IMR-90 (cell line): Measurements from ENCODE around the gene MERTK. TPM values are rescaled to one million over a fixed set of nuclear protein-coding genes. Genes with fewer than 3 reads are reported as not detected.

Source experiments
- ATAC-seq: fragments of 200-7000 bp; cut with Tn5 transposase; 2 replicates; pipeline ENCODE4 v1.9.1; 2020; ENCODE audit warnings: low read depth, mild to moderate bottlenecking, moderate library complexity
- BruUV-seq: library from RNA; stranded (reverse); fragments of 400-500 nt; replicated peaks from 2 replicates; lab custom pipeline; 2021; lab: Mats Ljungman, UMichigan
- CTCF ChIA-PET: fragments of 300-600 bp; formaldehyde crosslinking; extraction: SDS; loops from one replicate; lab custom pipeline; 2021; ENCODE audit warnings: antibody characterized with exemption; lab: Yijun Ruan, JAX
- POLR2A ChIA-PET: fragments of 300-600 bp; sonication (Branson Sonifier 250); formaldehyde crosslinking; loops from one replicate; lab custom pipeline; 2022; ENCODE audit warnings: antibody characterized with exemption; ENCODE audit not compliant: unreplicated experiment; lab: Charles Lee
- DNase-seq: peaks from one replicate; pipeline ENCODE4 v3.0.0; 2013
- H2AFZ ChIP-seq: replicated peaks from 2 replicates; pipeline ENCODE3; 2013; ENCODE audit warnings: low read length, mild to moderate bottlenecking; ENCODE audit not compliant: poor library complexity
- H2AK5ac ChIP-seq: 2 replicates; pipeline ENCODE4 v1.6.1; 2013; ENCODE audit warnings: low read depth, low read length, inconsistent platforms
- H2AK9ac ChIP-seq: replicated peaks from 2 replicates; pipeline ENCODE3; 2013; ENCODE audit warnings: mild to moderate bottlenecking, low read depth, low read length, moderate library complexity; ENCODE audit not compliant: poor library complexity
- H2BK120ac ChIP-seq: 2 replicates; pipeline ENCODE4 v1.6.1; 2013; ENCODE audit warnings: low read depth, low read length, inconsistent platforms
- H2BK15ac ChIP-seq: 3 replicates; pipeline ENCODE4 v1.6.1; 2013; ENCODE audit warnings: low read depth, low read length, inconsistent platforms
- H2BK20ac ChIP-seq: 2 replicates; pipeline ENCODE4 v1.6.1; 2013; ENCODE audit warnings: low read depth, mild to moderate bottlenecking, inconsistent platforms, low read length, moderate library complexity
- H2BK5ac ChIP-seq: 2 replicates; pipeline ENCODE4 v1.6.1; 2013; ENCODE audit warnings: mild to moderate bottlenecking, low read depth, low read length, inconsistent platforms; ENCODE audit not compliant: poor library complexity, severe bottlenecking
- H3K14ac ChIP-seq: replicated peaks from 2 replicates; pipeline ENCODE4 v1.6.1; 2013; ENCODE audit warnings: low read depth, low read length, inconsistent platforms
- H3K18ac ChIP-seq: 2 replicates; pipeline ENCODE4 v1.6.1; 2013; ENCODE audit warnings: low read depth, low read length, control low read depth
- H3K23ac ChIP-seq: 2 replicates; pipeline ENCODE4 v1.6.1; 2013; ENCODE audit warnings: low read depth, low read length, inconsistent platforms
- H3K27ac ChIP-seq: 2 replicates; pipeline ENCODE4 v1.5.1; 2013; ENCODE audit warnings: mild to moderate bottlenecking, control low read depth, low read length; ENCODE audit not compliant: insufficient read depth
- H3K27me3 ChIP-seq: 2 replicates; pipeline ENCODE4 v1.6.1; 2013; ENCODE audit warnings: low read length; ENCODE audit not compliant: control insufficient read depth, insufficient read depth
- H3K36me3 ChIP-seq: 2 replicates; pipeline ENCODE4 v1.6.1; 2013; ENCODE audit warnings: low read length, mixed read lengths; ENCODE audit not compliant: control insufficient read depth, insufficient read depth
- H3K4ac ChIP-seq: 2 replicates; pipeline ENCODE4 v1.6.1; 2013; ENCODE audit warnings: low read depth, low read length, inconsistent platforms
- H3K4me1 ChIP-seq: 2 replicates; pipeline ENCODE4 v1.6.1; 2013; ENCODE audit warnings: low read length, mixed read lengths; ENCODE audit not compliant: control insufficient read depth, insufficient read depth
- H3K4me2 ChIP-seq: 2 replicates; pipeline ENCODE4 v1.6.1; 2013; ENCODE audit warnings: low read depth, mild to moderate bottlenecking, control low read depth, low read length, moderate library complexity
- H3K4me3 ChIP-seq: 2 replicates; pipeline ENCODE4 v1.5.1; 2013; ENCODE audit warnings: low read depth, mild to moderate bottlenecking, control low read depth, low read length, moderate library complexity; ENCODE audit not compliant: insufficient read depth
- H3K56ac ChIP-seq: 2 replicates; pipeline ENCODE4 v1.6.1; 2013; ENCODE audit warnings: low read length, inconsistent platforms; ENCODE audit not compliant: insufficient read depth; ENCODE audit errors: extremely low read depth
- H3K79me1 ChIP-seq, 2 experiments: 2 replicates each; pipeline ENCODE4 v1.6.1; 2013; ENCODE audit warnings: low read length in 2 of 2, inconsistent platforms in 1 of 2, low read depth in 1 of 2
- H3K9ac ChIP-seq: 2 replicates; pipeline ENCODE4 v1.6.1; 2013; ENCODE audit warnings: low read depth, low read length, control low read depth
- H3K9me1 ChIP-seq: 2 replicates; pipeline ENCODE4 v1.6.1; 2013; ENCODE audit warnings: low read length, inconsistent platforms; ENCODE audit not compliant: insufficient read depth
- H3K9me3 ChIP-seq: 2 replicates; pipeline ENCODE4 v1.6.1; 2013; ENCODE audit warnings: low read length; ENCODE audit not compliant: control insufficient read depth, insufficient read depth
- H4K20me1 ChIP-seq: 2 replicates; pipeline ENCODE4 v1.6.1; 2013; ENCODE audit warnings: low read length, inconsistent platforms; ENCODE audit not compliant: insufficient read depth
- H4K5ac ChIP-seq: 2 replicates; pipeline ENCODE4 v1.6.1; 2013; ENCODE audit warnings: mild to moderate bottlenecking, low read depth, low read length, control low read depth
- H4K8ac ChIP-seq, 2 experiments: 2 replicates each; pipeline ENCODE4 v1.6.1; 2013; ENCODE audit warnings: low read depth in 2 of 2, low read length in 2 of 2, control low read depth in 1 of 2, inconsistent platforms in 1 of 2
- H4K91ac ChIP-seq: 2 replicates; pipeline ENCODE4 v1.6.1; 2013; ENCODE audit warnings: low read depth, low read length, inconsistent platforms; ENCODE audit not compliant: insufficient read depth
- BHLHE40 ChIP-seq: fragments of 150-350 bp; IDR thresholded peaks from 2 replicates; pipeline ENCODE4 v1.6.1; 2016; ENCODE audit warnings: mild to moderate bottlenecking, low read depth, low read length
- CEBPB ChIP-seq: IDR thresholded peaks from 2 replicates; pipeline ENCODE4 v1.6.1; 2012; ENCODE audit warnings: low read depth, low read length, improper control_type of control experiment
- CHD1 ChIP-seq: IDR thresholded peaks from 2 replicates; pipeline ENCODE4 v1.6.1; 2012; ENCODE audit warnings: low read depth, low read length, improper control_type of control experiment
- CTCF ChIP-seq: conservative IDR thresholded peaks from 2 replicates; pipeline ENCODE4 v1.5.1; 2012; ENCODE audit warnings: mild to moderate bottlenecking, low read depth, low read length, improper control_type of control experiment
- ELK1 ChIP-seq: fragments of 150-350 bp; IDR thresholded peaks from 2 replicates; pipeline ENCODE4 v1.6.1; 2016; ENCODE audit warnings: low read depth, mild to moderate bottlenecking, low read length, moderate library complexity, borderline replicate concordance
- FOS ChIP-seq: fragments of 150-350 bp; IDR thresholded peaks from 2 replicates; pipeline ENCODE4 v1.6.1; 2016; ENCODE audit warnings: low read depth, low read length
- MAFK ChIP-seq: IDR thresholded peaks from 2 replicates; pipeline ENCODE4 v1.6.1; 2012; ENCODE audit warnings: low read depth, low read length, improper control_type of control experiment
- MAZ ChIP-seq: IDR thresholded peaks from 2 replicates; pipeline ENCODE4 v1.6.1; 2012; ENCODE audit warnings: low read depth, mild to moderate bottlenecking, low read length, improper control_type of control experiment, moderate library complexity, borderline replicate concordance
- MXI1 ChIP-seq: IDR thresholded peaks from 2 replicates; pipeline ENCODE4 v1.6.1; 2012; ENCODE audit warnings: low read depth, mild to moderate bottlenecking, low read length, moderate library complexity, borderline replicate concordance
- NFE2L2 ChIP-seq: fragments of 150-350 bp; IDR thresholded peaks from 2 replicates; pipeline ENCODE4 v1.6.1; 2016; ENCODE audit warnings: low read depth, mild to moderate bottlenecking, low read length
- POLR2A ChIP-seq: IDR thresholded peaks from 2 replicates; pipeline ENCODE4 v1.6.1; 2012; ENCODE audit warnings: mild to moderate bottlenecking, low read depth, low read length
- RAD21 ChIP-seq: IDR thresholded peaks from 2 replicates; pipeline ENCODE4 v1.6.1; 2012; ENCODE audit warnings: low read length, improper control_type of control experiment
- RCOR1 ChIP-seq: IDR thresholded peaks from 2 replicates; pipeline ENCODE4 v1.6.1; 2012; ENCODE audit warnings: mild to moderate bottlenecking, low read length, improper control_type of control experiment; ENCODE audit not compliant: insufficient replicate concordance
- RFX5 ChIP-seq: IDR thresholded peaks from 2 replicates; pipeline ENCODE4 v1.8.0; 2012; ENCODE audit warnings: low read depth, mild to moderate bottlenecking, low read length, moderate library complexity
- SMC3 ChIP-seq: fragments of 150-350 bp; IDR thresholded peaks from 2 replicates; pipeline ENCODE4 v1.6.1; 2016; ENCODE audit warnings: low read depth, mild to moderate bottlenecking, antibody characterized with exemption, low read length, moderate library complexity
- WGBS, 2 experiments: methylation state at CpG; one replicate each; pipeline versions ENCODE4 v1.1.5 to v1.1.7; 2013; ENCODE audit warnings: missing lambda C conversion rate in 2 of 2; ENCODE audit not compliant: insufficient read length in 1 of 2; ENCODE audit errors: extremely low coverage in 2 of 2; 5-methylcytosine and 5-hydroxymethylcytosine counted together
- dilution Hi-C: fragments of 300-500 bp; cut with HindIII; formaldehyde crosslinking; loops from one replicate; pipeline ENCODE4 v1.14.3; 2018; ENCODE audit warnings: low sequenced_read_pairs; ENCODE audit not compliant: unreplicated experiment
- in situ Hi-C: fragments of 300-500 bp; cut with MboI; formaldehyde crosslinking; loops from 3 replicates; pipeline ENCODE4 v1.14.3; 2019; ENCODE audit warnings: low sequenced_read_pairs, inconsistent platforms, mixed read lengths
- intact Hi-C: fragments of 100-400 bp; cut with micrococcal nuclease; formaldehyde crosslinking; loops from 2 replicates; pipeline ENCODE4 v1.10.0; 2022
- polyA plus RNA-seq, 3 experiments: library from polyadenylated mRNA; depleted of rRNA; stranded (reverse); fragments of >200 nt; gene quantifications; 2 replicates each; pipeline ENCODE4 v1.2.3, GENCODE V29; 2012; ENCODE audit warnings: low replicate concordance in 1 of 3
- total RNA-seq: library from RNA; depleted of rRNA; stranded (reverse); fragments of >200 nt; gene quantifications from 2 replicates; pipeline ENCODE4 v1.2.3, GENCODE V29; 2012
- TF ChIP-seq, protein P1 (sequence below): fragments of 150-350 bp; IDR thresholded peaks from 2 replicates; pipeline ENCODE4 v1.6.1; 2017; ENCODE audit warnings: mild to moderate bottlenecking, antibody characterized with exemption, low read length, low read depth

Gene MERTK
- total and polyA plus RNA-seq, 2 of the 4 experiments (the other 2 are of a cell fraction): 0.36 to 0.62 TPM

DNA sequence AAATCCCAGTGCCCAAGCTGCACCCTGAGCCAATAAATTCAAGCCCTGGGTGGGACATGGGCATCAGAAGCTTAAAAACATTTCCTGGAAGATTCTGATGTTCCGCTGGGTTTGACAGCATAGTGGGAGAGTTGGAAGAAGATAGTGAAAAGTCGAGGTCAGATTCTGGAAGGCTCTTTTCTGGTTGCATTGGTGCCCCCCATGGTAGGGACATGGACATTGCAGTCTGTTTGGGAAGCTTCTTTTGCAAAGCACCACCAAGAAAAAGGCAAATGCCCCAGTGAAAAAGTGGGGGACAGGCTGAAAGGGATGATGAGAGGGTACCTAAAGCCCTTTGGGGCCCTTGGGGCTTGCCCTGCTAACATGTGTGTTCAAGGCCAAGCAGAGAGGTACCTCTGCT is 21.0 kb downstream of the MERTK start:
- Histone ChIP-seq H2AFZ (no peak overlapping the region), H4K20me1 (no peaks in the 10 kb centered on the region), H3K27me3 (peaks cover 18% of the 10 kb centered on the region; the same call in 1 of the 2 replicates), H4K5ac (no peak overlapping the region), H3K27ac (no peak overlapping the region), H3K79me1 (no peaks in the 10 kb centered on the region), H2BK5ac (no peak overlapping the region), H4K91ac (no peak overlapping the region), H2BK120ac (no peak overlapping the region), H3K18ac (no peak overlapping the region), H3K9me1 (peaks cover 3% of the 10 kb centered on the region; the same call in 1 of the 2 replicates), H2AK5ac (no peak overlapping the region), H2BK20ac (no peak overlapping the region), H4K8ac (no peak overlapping the region), H3K4me3 (no peak overlapping the region), H3K4me2 (no peak overlapping the region), H3K14ac (no peak overlapping the region), H3K36me3 (no peaks in the 10 kb centered on the region), H3K9ac (no peak overlapping the region), H2AK9ac (no peak overlapping the region), H3K23ac (no peak overlapping the region), H3K4ac (no peak overlapping the region), H2BK15ac (no peak overlapping the region), H3K9me3 (no peaks in the 10 kb centered on the region), H3K56ac (no peak overlapping the region), H3K4me1 (peaks cover 4% of the 10 kb centered on the region; the same call in 1 of the 2 replicates)
- dilution Hi-C loops (no loop called here), in situ Hi-C loops (no loop called here), intact Hi-C loops (no loop called here)
- BruUV-seq: no TSS peak
- DNase-seq (no peak), ATAC-seq (no peak)
- CTCF ChIA-PET: interaction anchor here (0.6 to 1.1 kb wide), 2 partner anchors 17 to 19 kb away, joined by 4 to 6 read pairs; no protein-coding TSS in a partner anchor
- POLR2A ChIA-PET: no interaction called here
- 50% methylated on average over 1 of the region's 2 CpGs; no CpG with 5 or more reads in 1 of the 2 experiments for WGBS, 2 experiments
- TF ChIP-seq SMC3: no peak
- TF ChIP-seq, protein P1, sequence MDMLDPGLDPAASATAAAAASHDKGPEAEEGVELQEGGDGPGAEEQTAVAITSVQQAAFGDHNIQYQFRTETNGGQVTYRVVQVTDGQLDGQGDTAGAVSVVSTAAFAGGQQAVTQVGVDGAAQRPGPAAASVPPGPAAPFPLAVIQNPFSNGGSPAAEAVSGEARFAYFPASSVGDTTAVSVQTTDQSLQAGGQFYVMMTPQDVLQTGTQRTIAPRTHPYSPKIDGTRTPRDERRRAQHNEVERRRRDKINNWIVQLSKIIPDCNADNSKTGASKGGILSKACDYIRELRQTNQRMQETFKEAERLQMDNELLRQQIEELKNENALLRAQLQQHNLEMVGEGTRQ: no peak
- TF ChIP-seq CHD1: no peak
- no peak for TF ChIP-seq RFX5
- no peak for TF ChIP-seq MAZ
- no peak for TF ChIP-seq NFE2L2
- no peak for TF ChIP-seq RCOR1
- no peak for TF ChIP-seq RAD21
- no peak for TF ChIP-seq CEBPB
- no peak for TF ChIP-seq MXI1
- no peak for TF ChIP-seq BHLHE40
- no peak for TF ChIP-seq POLR2A
- no peak for TF ChIP-seq CTCF
- TF ChIP-seq ELK1: no peak
- TF ChIP-seq MAFK: no peak
- TF ChIP-seq FOS: no peak
